MV-4-11 (cell line): ENCODE data around the gene CELSR3.

Source experiments
- DNase-seq: peaks from one replicate; lab custom pipeline; 2025; lab: John Stamatoyannopoulos, UW

CELSR3 gene

GRCh38 chr3:48631516-48632448 lies 30.9 kb downstream of the CELSR3 start:
- DNase-seq, result no peak

GRCh38 chr3:48630833-48631232 lies 31.9 kb downstream of the CELSR3 start:
- DNase-seq, result no peak

DNA sequence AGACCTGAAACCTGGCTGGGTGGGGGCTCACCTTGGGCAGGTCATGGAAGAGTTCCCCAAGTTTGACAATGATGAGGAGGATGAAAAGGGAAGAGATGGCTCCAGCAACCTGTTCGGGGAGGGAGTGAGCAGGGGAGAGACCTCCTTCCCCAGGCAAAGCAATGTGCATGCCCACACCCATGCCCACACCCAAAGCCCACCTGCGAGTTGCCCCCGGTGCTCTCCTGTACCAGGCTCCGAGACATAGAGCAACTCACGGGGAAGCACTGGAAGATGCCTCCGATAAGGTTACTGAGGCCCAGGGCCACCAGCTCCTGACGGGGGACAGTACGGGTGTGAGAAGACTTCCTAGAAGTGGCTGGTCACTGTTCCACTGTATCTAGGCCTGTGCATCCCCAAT lies 32.3 kb downstream of the CELSR3 start:
- no peak for DNase-seq

GRCh38 chr3:48629894-48630293 lies 32.8 kb downstream of the CELSR3 start:
- DNase-seq, result no peak

- DNase-seq, result no peak
These were observed 34.2 kb downstream of the CELSR3 start for GRCh38 chr3:48628277-48629017.

DNA sequence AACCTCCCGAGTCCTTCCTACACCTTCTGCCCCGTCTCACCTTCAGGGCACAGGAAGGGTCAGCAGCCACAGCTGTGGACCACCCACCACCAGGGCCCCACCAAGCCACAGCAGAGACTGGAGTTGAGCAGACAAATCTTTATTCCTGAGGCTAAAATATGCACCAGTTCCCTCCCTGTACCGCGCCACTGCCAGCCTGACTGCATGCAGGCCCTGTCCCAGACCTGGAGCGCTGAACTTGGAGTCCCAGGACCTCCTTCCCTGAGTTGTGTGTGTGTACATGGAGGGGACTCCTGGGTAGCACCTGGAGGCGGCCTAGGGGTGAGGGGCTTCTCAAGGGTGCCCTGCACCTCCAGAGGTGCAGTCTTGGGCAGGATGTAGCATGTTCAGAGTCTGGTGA lies 37.1 kb downstream of the CELSR3 start:
- DNase-seq, result no peak

GRCh38 chr3:48624767-48625166 lies 37.9 kb downstream of the CELSR3 start:
- DNase-seq, result no peak

GRCh38 chr3:48623851-48624547 lies 38.7 kb downstream of the CELSR3 start:
- no peak for DNase-seq

GRCh38 chr3:48621461-48621869 lies 41.2 kb downstream of the CELSR3 start, which contains the start of gene TMEM89:
TSS of gene TMEM89 (minus strand) at chr3:48621769. CDS start at chr3:48621756, 13 bp downstream.
- DNase-seq, result no peak

DNA sequence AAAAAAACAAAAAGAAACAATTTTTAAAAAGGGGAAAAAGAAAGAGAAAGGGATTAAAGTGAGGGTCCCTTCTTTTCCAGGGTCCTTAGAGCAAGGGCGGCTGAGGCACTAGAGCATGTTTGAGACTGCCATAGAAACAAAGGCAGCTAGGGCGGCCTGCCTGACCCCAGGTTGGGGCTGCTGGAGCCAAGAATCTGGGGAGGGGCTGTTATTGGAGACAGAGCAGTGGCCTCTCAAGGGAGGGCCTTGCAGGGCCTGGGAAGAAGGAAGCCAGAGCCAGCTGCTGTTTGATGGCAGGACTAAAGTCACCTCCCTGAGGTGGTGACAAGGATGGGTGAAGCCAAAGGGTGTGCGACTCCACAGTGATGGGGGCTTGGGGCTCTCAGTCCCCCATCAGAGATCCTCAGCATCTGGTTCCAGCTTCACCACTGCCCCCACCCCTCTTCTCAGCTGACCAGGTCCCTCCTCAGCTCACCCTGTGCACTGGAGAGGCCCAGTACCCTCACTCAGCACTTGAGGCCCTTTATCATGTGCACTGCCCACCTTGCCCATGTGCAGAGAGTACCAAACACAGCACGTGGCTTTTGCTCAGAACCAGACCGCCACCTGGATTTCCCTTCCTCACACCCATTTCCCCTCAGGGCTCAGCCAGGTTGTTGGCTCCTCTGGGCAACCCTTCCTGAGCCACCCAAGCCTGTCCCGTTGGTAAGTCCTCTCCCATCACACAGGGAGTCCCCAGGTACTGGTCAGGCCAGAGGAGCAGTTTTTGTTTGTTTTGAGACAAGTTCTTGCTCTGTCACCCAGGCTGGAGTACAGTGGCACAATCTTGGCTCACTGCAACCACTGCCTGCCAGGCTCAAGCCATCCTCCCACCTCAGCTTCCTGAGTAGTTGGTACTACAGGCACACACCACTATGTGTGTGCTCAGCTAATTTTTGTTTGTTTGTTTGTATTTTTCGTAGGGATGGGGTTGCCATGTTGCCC lies 42.9 kb downstream of the CELSR3 start:
- no peak for DNase-seq

DNA sequence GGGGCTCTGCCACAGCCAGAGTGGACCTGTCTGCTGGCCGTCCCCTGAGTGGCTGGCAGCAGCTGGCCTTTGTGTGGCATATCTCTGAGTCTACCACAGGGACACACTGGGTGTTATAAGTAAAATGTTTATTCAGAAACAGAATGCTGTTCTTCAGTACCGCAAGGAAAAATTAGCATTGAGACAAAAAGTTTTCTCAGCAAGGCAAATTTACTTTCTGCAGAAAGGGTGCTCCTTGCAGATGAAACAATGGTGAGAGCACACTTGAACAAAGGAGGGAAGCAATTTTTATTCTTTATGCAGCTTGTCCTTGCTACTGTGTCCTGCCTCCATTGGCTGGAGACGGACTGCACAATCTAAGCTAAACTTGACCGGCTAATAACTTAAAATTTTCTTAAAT lies 45.1 kb downstream of the CELSR3 start:
- peak; percentile 32 for DNase-seq

DNA sequence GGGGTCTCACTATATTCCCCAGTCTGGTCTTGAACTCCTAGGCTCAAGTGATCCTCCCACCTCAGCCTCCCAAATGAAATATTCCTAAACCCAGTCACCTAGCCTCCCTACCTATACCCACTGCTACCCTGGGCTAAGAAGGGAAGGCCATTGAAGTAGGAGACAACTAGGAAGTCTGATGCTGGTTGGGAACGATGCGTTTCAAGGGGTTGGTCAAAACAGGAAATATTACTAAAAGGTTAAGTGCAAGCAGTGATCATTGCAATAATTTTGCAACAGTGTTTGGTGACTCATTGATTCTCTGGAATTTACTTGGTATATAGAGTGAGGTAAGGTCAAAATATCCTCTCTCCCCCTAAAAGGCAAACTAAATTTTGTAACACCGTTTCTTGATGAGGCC lies 48.6 kb downstream of the CELSR3 start:
- peak; percentile 90 for DNase-seq

DNA sequence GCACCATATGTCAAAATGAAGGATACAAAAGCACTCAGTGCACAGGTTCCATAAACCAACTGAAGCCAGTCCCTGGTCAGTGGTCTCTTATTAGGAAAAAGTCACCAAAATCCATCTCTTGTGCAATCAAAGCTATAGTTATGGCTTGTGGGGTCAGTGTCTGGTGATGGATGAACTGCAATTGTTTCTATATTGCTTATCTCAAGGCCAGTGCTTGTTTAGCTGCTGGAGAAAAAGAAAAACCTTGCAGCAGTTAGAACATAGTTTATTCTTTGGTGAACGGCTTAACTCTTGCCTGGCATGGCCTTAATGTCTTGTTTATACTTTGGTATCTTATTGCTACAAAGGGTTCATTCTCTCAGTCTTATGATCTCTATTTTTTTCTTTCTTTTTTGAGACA lies 50.4 kb downstream of the CELSR3 start:
- DNase-seq, result no peak

DNA sequence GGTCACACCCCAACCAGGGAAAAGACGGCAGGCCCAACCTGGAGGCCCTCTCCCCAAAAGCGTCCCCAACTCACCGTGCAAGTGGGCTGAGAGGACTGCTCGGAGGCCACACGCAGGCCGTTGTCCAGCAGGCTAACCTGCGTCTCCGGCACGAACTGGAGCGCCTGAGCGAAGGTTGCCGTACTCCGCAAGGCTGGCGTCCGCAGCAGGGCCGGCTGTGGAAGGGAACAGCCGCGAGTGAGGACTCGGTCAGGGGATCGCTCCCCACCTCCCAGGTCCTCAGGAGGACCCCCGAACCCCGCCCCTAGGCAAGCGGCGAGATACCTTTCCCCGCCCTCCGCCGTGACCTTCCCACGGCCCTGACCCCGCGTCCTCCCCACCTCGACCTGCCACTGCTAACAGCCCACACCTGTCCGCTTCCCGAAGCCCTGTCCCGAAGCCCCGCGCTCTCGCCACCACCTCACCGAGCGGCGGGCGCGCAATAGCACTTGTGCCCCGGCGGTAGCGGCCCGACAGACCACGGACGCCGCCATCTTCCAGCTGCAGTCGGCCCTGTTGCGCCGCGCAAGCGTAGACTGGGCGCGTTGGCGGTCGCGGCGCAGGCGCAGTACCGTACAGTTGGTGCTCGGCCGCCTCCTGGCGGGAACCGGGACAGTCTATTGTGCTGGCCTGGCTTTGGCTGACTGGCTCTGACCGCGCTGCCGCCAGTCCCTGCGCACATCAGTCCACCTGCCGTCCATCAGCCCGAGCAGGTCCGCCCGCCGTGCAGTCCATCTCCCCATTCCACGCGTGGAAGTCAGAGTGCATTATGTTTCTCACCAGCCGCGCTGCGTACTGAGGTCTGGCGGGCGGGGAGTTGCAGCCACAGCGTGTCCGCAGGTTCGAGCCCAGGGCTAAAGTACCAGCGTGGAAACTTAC lies 53.3 kb downstream of the CELSR3 start, which contains the start of gene UQCRC1:
Gene UQCRC1 (minus strand): TSS at position 559 of the 918 bp plus-strand sequence. CDS start 26 bp downstream, at position 533.
- DNase-seq, result peak; percentile 87

DNA sequence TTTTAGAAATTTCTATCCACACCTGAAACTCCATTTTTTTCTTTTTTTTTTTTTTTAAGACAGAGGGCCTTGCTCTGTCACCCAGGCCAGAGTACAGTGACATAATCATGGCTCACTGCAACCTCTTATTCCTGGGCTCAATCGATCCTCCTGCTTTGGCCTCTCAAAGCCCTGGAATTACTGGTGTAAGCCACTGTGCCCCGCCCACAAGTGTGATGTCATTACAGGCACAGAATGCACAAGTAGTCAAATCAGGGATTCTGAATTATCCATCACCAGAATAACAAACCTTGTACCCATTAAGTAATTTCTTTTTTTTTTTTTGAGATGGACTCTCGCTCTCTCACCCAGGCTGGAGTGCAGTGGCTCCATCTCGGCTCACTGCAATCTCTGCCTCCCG lies 55.2 kb downstream of the CELSR3 start:
- no peak for DNase-seq

GRCh38 chr3:48601622-48601994 lies 61.1 kb downstream of the CELSR3 start:
- no peak for DNase-seq

GRCh38 chr3:48600711-48601621 lies 61.7 kb downstream of the CELSR3 start:
- DNase-seq, result no peak

- DNase-seq, result no peak
These were observed 63.0 kb downstream of the CELSR3 start for GRCh38 chr3:48599509-48600285.
